ENCODE data around the gene COX4I2. TPM values are rescaled to one million over a fixed set of nuclear protein-coding genes. Genes with fewer than 3 reads are reported as not detected.
A peak's percentile ranks its signal among the peaks of the same experiment; 100 is the strongest.

The COX4I2 gene
- total and polyA plus RNA-seq, 2 donors from 2014 or later = 1.3 to 6.9 TPM

DNA sequence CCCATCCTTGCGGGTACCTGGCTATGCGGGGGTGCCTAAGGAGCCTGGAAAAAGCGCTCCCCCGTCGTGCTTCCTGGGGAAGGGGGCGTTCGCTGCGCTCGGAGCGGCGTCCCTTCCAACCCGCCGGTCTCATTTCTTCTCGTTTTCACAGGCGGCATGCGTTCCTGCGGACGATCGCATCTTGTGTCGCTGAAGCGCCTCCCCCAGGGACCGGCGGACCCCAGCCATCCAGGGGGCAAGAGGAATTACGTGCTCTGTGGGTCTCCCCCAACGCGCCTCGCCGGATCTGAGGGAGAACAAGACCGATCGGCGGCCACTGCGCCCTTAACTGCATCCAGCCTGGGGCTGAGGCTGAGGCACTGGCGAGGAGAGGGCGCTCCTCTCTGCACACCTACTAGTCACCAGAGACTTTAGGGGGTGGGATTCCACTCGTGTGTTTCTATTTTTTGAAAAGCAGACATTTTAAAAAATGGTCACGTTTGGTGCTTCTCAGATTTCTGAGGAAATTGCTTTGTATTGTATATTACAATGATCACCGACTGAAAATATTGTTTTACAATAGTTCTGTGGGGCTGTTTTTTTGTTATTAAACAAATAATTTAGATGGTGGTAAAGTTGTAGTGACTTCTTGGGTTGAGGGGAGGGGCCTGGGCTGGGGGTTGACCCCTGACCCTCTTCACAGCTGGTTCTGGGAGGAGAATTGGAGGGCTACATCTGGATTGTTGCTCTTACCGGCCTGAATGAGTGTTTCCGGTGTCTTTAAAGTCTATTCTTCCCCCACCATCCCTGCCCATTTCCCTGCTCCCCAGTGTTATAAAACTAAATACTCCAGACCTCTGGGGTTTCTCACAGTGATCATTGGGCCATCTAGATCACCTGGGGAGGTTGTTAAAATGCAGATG is 31.6 kb upstream of the COX4I2 start:
- FAIRE-seq = no peak
- Histone ChIP-seq H3K9ac (ENCODE audit: low read length in 3 of 3) (peak overlapping the region; percentile 90 to 96 (median 92)), H3K27ac (ENCODE audit: low read depth in 2 of 2, low read length in 2 of 2) (peak overlapping the region; percentile 93 to 94), H3K36me3 (ENCODE audit: control insufficient read depth in 2 of 3, insufficient read depth in 3 of 3, low read length in 3 of 3) (no peaks in the 10 kb centered on the region), H3K4me3 (ENCODE audit: low read length in 3 of 3) (peak overlapping the region; percentile 85 to 95 (median 93)), H3K9me3 (ENCODE audit: control insufficient read depth in 2 of 3, insufficient read depth in 1 of 3, low read length in 3 of 3) (no peaks in the 10 kb centered on the region), H3K4me1 (ENCODE audit: control insufficient read depth in 2 of 3, insufficient read depth in 2 of 3, low read depth in 1 of 3, low read length in 3 of 3) (peaks cover 6 to 19% (median 13%) of the 10 kb centered on the region in 3 donors), H3K27me3 (ENCODE audit: control insufficient read depth, insufficient read depth, low read length) (no peaks in the 10 kb centered on the region)
- DNase-seq = peak; percentile 43 to 83 (median 69)
- intact Hi-C loops (cut with DNase I) = no loop called here
- TF ChIP-seq, protein P1, sequence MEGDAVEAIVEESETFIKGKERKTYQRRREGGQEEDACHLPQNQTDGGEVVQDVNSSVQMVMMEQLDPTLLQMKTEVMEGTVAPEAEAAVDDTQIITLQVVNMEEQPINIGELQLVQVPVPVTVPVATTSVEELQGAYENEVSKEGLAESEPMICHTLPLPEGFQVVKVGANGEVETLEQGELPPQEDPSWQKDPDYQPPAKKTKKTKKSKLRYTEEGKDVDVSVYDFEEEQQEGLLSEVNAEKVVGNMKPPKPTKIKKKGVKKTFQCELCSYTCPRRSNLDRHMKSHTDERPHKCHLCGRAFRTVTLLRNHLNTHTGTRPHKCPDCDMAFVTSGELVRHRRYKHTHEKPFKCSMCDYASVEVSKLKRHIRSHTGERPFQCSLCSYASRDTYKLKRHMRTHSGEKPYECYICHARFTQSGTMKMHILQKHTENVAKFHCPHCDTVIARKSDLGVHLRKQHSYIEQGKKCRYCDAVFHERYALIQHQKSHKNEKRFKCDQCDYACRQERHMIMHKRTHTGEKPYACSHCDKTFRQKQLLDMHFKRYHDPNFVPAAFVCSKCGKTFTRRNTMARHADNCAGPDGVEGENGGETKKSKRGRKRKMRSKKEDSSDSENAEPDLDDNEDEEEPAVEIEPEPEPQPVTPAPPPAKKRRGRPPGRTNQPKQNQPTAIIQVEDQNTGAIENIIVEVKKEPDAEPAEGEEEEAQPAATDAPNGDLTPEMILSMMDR (IDR thresholded peaks at IDR 0.05; ENCODE audit: borderline replicate concordance, extremely low read depth, insufficient read depth) = no peak

DNA sequence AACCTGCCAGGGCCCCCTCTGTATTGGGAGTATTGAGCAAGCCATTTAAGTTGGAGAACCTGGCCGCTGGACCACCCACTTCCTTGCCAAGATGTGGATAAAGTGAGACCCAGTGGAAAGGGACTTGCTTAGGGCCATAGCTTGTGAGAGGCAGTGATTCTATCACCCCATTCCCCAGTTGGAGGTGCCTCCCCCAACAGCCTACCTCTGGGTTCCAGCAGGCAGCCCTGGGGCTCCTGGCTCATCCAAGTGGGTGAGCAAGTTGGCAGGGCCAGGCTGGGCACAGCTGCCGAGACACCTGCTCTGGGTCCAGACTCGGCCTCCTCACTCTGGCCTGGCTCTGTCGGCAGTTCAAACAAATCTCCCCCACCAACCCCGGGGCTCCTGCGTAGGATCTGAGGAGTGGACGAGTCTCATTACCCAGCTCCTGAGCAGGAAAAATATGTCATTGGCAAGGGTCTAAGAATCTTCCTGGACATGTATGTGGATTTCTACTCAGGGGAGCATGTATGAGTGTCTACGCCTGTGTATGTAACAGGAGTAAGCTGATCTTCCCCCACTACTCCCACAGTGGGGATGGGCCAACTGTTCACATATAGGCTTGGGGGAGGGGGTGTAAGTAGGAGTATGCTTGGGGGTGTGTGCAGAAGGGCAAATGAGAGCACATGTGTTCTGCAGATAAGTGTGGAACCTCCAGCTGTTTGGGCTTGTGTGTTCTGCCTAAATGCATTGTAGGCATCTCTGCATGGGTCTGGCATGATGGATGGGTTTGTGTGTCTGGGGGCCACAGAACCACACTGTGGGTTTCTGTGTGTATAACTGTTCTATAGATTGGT is 30.7 kb upstream of the COX4I2 start:
- Histone ChIP-seq H3K4me1 (ENCODE audit: control insufficient read depth in 2 of 3, insufficient read depth in 2 of 3, low read depth in 1 of 3, low read length in 3 of 3) (peaks cover 8 to 19% (median 13%) of the 10 kb centered on the region in 3 donors), H3K36me3 (ENCODE audit: control insufficient read depth in 2 of 3, insufficient read depth in 3 of 3, low read length in 3 of 3) (no peaks in the 10 kb centered on the region), H3K9ac (ENCODE audit: low read length in 3 of 3) (peak overlapping the region in 2 of 3 donors; percentile 90 to 96), H3K4me3 (ENCODE audit: low read length in 3 of 3) (peak overlapping the region; percentile 85 to 95 (median 93)), H3K27me3 (ENCODE audit: control insufficient read depth, insufficient read depth, low read length) (no peaks in the 10 kb centered on the region), H3K27ac (ENCODE audit: low read depth in 2 of 2, low read length in 2 of 2) (peak overlapping the region; percentile 93 to 94), H3K9me3 (ENCODE audit: control insufficient read depth in 2 of 3, insufficient read depth in 1 of 3, low read length in 3 of 3) (no peaks in the 10 kb centered on the region)
- TF ChIP-seq, protein P1 (IDR thresholded peaks at IDR 0.05; ENCODE audit: borderline replicate concordance, extremely low read depth, insufficient read depth) = no peak
- FAIRE-seq (no peak), DNase-seq (peak; percentile 79 to 92 (median 84))
- intact Hi-C loops (cut with DNase I) = no loop called here

DNA sequence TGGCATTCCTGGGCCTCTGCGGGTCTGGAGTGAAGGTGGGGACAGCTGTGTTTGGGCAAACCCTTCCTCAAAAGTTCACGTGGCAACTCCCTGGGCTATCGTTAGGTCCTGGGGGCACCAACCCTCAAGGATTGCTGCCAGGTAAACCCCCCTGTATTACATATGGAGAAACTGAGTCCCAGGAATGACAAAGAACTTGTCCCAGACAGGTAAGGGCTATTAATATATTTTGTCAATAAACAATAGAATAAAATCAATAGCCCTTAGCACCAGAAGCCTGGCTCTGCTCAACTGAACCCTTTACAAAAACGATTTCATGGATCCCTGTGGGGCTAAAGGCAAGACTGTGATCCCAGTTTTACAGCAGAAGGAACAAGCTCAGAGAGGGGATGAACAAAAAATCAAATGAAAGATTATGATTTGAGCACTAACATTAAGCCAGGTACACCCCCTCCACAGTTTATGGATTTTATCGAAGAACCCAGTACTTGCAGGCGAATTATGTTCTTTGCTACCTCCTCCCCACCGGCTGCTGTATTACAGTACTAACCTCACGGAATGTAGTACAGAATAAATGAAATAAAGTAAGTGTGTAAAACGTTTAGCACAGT is 30.0 kb upstream of the COX4I2 start:
- H3K27me3 ChIP-seq (ENCODE audit: control insufficient read depth, insufficient read depth, low read length) = no peaks in the 10 kb centered on the region
- H3K9me3 ChIP-seq (ENCODE audit: control insufficient read depth in 2 of 3, insufficient read depth in 1 of 3, low read length in 3 of 3) = no peaks in the 10 kb centered on the region
- DNase-seq (no peak), FAIRE-seq (no peak)
- no peaks in the 10 kb centered on the region for H3K36me3 ChIP-seq (ENCODE audit: control insufficient read depth in 2 of 3, insufficient read depth in 3 of 3, low read length in 3 of 3)
- TF ChIP-seq, protein P1 (IDR thresholded peaks at IDR 0.05; ENCODE audit: borderline replicate concordance, extremely low read depth, insufficient read depth) = no peak
- peak overlapping the region; percentile 93 to 94 for H3K27ac ChIP-seq (ENCODE audit: low read depth in 2 of 2, low read length in 2 of 2)
- H3K4me1 ChIP-seq (ENCODE audit: control insufficient read depth in 2 of 3, insufficient read depth in 2 of 3, low read depth in 1 of 3, low read length in 3 of 3) = peaks cover 8 to 22% (median 9%) of the 10 kb centered on the region in 3 donors
- peak overlapping the region; percentile 27 to 96 (median 90) for H3K9ac ChIP-seq (ENCODE audit: low read length in 3 of 3)
- H3K4me3 ChIP-seq (ENCODE audit: low read length in 3 of 3) = peak overlapping the region; percentile 85 to 95 (median 93)
- intact Hi-C loops (cut with DNase I) = no loop called here
